SH-SY5Y (cell line): ENCODE results near the gene CHI3L1.

Experiments
- GATA2 ChIP-seq: IDR thresholded peaks from 2 replicates; pipeline ENCODE4 v1.6.1; 2011; ENCODE audit warnings: mild to moderate bottlenecking, low read depth, low read length
- GATA3 ChIP-seq: IDR thresholded peaks from 2 replicates; pipeline ENCODE4 v1.6.1; 2011; ENCODE audit warnings: low read depth, mild to moderate bottlenecking, low read length, moderate library complexity

GRCh38 chr1:203223012-203223775 is 36.7 kb upstream of the CHI3L1 start:
- no peak for TF ChIP-seq GATA2
- TF ChIP-seq GATA3: no peak
